Panc1 (cell line): ENCODE measurements around the gene CHP1. TPM values are rescaled to one million over a fixed set of nuclear protein-coding genes. Genes with fewer than 3 reads are reported as not detected.

Experiments
- ATAC-seq: fragments of 200-7000 bp; cut with Tn5 transposase; 2 replicates; pipeline ENCODE4 v1.9.1; 2020; ENCODE audit warnings: mild to moderate bottlenecking, moderate library complexity
- BruUV-seq: library from RNA; stranded (reverse); fragments of 400-500 nt; replicated peaks from 2 replicates; lab custom pipeline; 2021; lab: Mats Ljungman, UMichigan
- CTCF ChIA-PET: fragments of 300-600 bp; sonication (Branson Sonifier 250); formaldehyde crosslinking; loops from one replicate; lab custom pipeline; 2022; ENCODE audit warnings: antibody characterized with exemption; lab: Charles Lee
- POLR2A ChIA-PET: fragments of 300-600 bp; sonication (Branson Sonifier 250); formaldehyde crosslinking; loops from one replicate; lab custom pipeline; 2022; ENCODE audit warnings: antibody characterized with exemption; lab: Charles Lee
- DNase-seq: peaks from one replicate; pipeline ENCODE4 v3.0.0-alpha.2; 2010; ENCODE audit warnings: low read depth, low spot score
- H3K27ac ChIP-seq: 2 replicates; pipeline ENCODE4 v1.5.1; 2011; ENCODE audit warnings: mild to moderate bottlenecking, low read length, inconsistent platforms
- H3K27me3 ChIP-seq: fragments of 200-500 bp; sonication (Bioruptor generic); 2 replicates; pipeline ENCODE4 v1.6.0; 2014; ENCODE audit warnings: low read length, inconsistent platforms; ENCODE audit not compliant: control insufficient read depth, insufficient read depth
- H3K36me3 ChIP-seq: fragments of 200-500 bp; sonication (Bioruptor generic); 2 replicates; pipeline ENCODE4 v1.5.1; 2014; ENCODE audit warnings: inconsistent platforms, mild to moderate bottlenecking, low read length, moderate library complexity; ENCODE audit not compliant: control insufficient read depth, insufficient read depth
- H3K4me1 ChIP-seq: 2 replicates; pipeline ENCODE4 v1.5.1; 2011; ENCODE audit warnings: inconsistent platforms, mild to moderate bottlenecking, low read length, moderate library complexity; ENCODE audit not compliant: control insufficient read depth, insufficient read depth
- H3K4me3 ChIP-seq, 2 experiments: 2 replicates each; pipeline ENCODE4 v1.5.1; 2011 to 2012; ENCODE audit warnings: low read depth in 2 of 2, low read length in 2 of 2, mild to moderate bottlenecking in 2 of 2, inconsistent platforms in 1 of 2, moderate library complexity in 1 of 2
- H3K9me3 ChIP-seq: fragments of 200-500 bp; sonication (Bioruptor generic); 2 replicates; pipeline ENCODE4 v1.5.1; 2014; ENCODE audit warnings: low read depth, mild to moderate bottlenecking, inconsistent platforms, low read length, moderate library complexity; ENCODE audit not compliant: control insufficient read depth, insufficient read depth
- POLR2AphosphoS5 ChIP-seq: IDR thresholded peaks from 2 replicates; pipeline ENCODE4 v1.6.1; 2012; ENCODE audit warnings: mild to moderate bottlenecking, low read depth, low read length, moderate library complexity
- SIN3A ChIP-seq: IDR thresholded peaks from 2 replicates; pipeline ENCODE4 v1.6.1; 2012; ENCODE audit warnings: low read depth, mild to moderate bottlenecking, low read length, moderate library complexity, borderline replicate concordance; ENCODE audit not compliant: insufficient read depth
- TCF7L2 ChIP-seq: IDR thresholded peaks from 2 replicates; pipeline ENCODE4 v1.6.1; 2011; ENCODE audit warnings: mild to moderate bottlenecking, low read depth, low read length, inconsistent platforms
- in situ Hi-C: cut with HindIII; loops from 2 replicates; pipeline ENCODE4 v1.10.0; 2016; ENCODE audit warnings: low sequenced_read_pairs, low pct_unique_long_range_greater_than_20kb
- intact Hi-C: fragments of 100-400 bp; cut with micrococcal nuclease; formaldehyde crosslinking; loops from one replicate; pipeline ENCODE4 v1.10.0; 2022; ENCODE audit not compliant: unreplicated experiment
- total RNA-seq: library from RNA; stranded (reverse); gene quantifications from one replicate; pipeline ENCODE4 v1.2.1, GENCODE V29; 2021; ENCODE audit not compliant: unreplicated experiment
- TF ChIP-seq, protein P1 (sequence below), 2 experiments: IDR thresholded peaks; 2 replicates each; pipeline ENCODE4 v1.6.1; 2011 to 2012; ENCODE audit warnings: low read depth in 2 of 2, control low read depth in 1 of 2, low read length in 1 of 2, mild to moderate bottlenecking in 1 of 2, moderate library complexity in 1 of 2; ENCODE audit not compliant: insufficient read depth in 1 of 2
- TF ChIP-seq, protein P2 (sequence below): fragments of 450-650 bp; IDR thresholded peaks from 2 replicates; pipeline ENCODE4 v1.5.1; 2017; ENCODE audit warnings: mild to moderate bottlenecking

CHP1 gene
- total RNA-seq, 1 experiment from 2014 or later, result 123 TPM

DNA sequence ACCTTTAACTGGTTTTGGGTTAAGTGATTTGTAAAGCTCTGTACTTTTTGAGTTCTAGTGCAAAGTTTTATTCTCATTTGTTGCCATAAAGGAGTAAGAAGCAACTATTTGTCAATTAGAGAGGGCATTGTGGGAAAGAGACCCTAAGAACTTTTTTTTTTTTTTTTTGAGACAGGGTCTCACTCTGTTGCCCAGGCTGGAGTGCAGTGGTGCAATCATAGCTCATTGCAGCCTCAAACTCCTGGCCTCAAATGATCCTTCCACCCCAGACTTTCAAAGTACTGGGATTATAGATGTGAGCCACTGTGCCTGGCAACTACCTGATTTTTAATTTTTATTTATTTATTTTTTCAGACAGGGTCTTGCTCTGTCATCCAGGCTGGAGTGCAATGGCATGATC is 4.9 kb downstream of the CHP1 start:
- in situ Hi-C loops (no loop called here), intact Hi-C loops (no loop called here)
- Histone ChIP-seq H3K27ac (no peak overlapping the region), H3K4me3 (no peak overlapping the region), H3K27me3 (no peaks in the 10 kb centered on the region), H3K36me3 (no peaks in the 10 kb centered on the region; the same call in 1 of the 2 replicates), H3K4me1 (peaks cover 12% of the 10 kb centered on the region), H3K9me3 (no peaks in the 10 kb centered on the region)
- ATAC-seq, result no peak
- no TSS peak for BruUV-seq
- CTCF ChIA-PET, result interaction anchor here (0.7 kb wide), 1 partner anchor 109 kb away, joined by 7 read pairs; no protein-coding TSS in a partner anchor
- TF ChIP-seq TCF7L2 (no peak), POLR2AphosphoS5 (no peak), SIN3A (no peak)
- TF ChIP-seq, protein P1, sequence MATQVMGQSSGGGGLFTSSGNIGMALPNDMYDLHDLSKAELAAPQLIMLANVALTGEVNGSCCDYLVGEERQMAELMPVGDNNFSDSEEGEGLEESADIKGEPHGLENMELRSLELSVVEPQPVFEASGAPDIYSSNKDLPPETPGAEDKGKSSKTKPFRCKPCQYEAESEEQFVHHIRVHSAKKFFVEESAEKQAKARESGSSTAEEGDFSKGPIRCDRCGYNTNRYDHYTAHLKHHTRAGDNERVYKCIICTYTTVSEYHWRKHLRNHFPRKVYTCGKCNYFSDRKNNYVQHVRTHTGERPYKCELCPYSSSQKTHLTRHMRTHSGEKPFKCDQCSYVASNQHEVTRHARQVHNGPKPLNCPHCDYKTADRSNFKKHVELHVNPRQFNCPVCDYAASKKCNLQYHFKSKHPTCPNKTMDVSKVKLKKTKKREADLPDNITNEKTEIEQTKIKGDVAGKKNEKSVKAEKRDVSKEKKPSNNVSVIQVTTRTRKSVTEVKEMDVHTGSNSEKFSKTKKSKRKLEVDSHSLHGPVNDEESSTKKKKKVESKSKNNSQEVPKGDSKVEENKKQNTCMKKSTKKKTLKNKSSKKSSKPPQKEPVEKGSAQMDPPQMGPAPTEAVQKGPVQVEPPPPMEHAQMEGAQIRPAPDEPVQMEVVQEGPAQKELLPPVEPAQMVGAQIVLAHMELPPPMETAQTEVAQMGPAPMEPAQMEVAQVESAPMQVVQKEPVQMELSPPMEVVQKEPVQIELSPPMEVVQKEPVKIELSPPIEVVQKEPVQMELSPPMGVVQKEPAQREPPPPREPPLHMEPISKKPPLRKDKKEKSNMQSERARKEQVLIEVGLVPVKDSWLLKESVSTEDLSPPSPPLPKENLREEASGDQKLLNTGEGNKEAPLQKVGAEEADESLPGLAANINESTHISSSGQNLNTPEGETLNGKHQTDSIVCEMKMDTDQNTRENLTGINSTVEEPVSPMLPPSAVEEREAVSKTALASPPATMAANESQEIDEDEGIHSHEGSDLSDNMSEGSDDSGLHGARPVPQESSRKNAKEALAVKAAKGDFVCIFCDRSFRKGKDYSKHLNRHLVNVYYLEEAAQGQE (IDR thresholded peaks at IDR 0.05; ENCODE audit: insufficient read depth in 1 of 2, low read depth in 2 of 2, low read length in 1 of 2), result no peak
- DNase-seq, result no peak
- POLR2A ChIA-PET, result interaction anchor here (0.7 kb wide), 2 partner anchors 24 to 148 kb away, joined by 7 to 8 read pairs; no protein-coding TSS in a partner anchor

DNA sequence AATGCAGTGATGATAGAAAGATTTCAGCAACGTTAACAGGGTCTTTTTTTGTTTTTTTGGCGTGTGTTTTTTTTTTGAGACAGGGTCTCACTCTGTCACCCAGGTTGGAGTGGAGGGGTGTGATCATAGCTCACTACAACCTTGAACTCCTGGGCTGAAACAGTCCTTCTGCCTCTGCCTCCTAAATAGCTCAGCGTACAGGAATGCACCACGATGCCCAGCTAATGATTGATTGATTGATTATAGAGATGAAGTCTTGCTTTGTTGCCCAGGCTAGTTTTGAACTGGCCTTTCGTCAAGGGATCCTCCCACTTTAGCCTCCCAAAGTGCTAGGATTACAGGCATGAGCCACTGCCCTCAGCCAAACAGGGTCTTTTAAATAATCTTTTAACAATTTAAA is 7.0 kb downstream of the CHP1 start:
- no peaks in the 10 kb centered on the region for H3K36me3 ChIP-seq
- H3K27ac ChIP-seq, result no peak overlapping the region
- ATAC-seq (no peak), DNase-seq (no peak)
- POLR2A ChIA-PET, result no interaction called here
- TF ChIP-seq, protein P2, sequence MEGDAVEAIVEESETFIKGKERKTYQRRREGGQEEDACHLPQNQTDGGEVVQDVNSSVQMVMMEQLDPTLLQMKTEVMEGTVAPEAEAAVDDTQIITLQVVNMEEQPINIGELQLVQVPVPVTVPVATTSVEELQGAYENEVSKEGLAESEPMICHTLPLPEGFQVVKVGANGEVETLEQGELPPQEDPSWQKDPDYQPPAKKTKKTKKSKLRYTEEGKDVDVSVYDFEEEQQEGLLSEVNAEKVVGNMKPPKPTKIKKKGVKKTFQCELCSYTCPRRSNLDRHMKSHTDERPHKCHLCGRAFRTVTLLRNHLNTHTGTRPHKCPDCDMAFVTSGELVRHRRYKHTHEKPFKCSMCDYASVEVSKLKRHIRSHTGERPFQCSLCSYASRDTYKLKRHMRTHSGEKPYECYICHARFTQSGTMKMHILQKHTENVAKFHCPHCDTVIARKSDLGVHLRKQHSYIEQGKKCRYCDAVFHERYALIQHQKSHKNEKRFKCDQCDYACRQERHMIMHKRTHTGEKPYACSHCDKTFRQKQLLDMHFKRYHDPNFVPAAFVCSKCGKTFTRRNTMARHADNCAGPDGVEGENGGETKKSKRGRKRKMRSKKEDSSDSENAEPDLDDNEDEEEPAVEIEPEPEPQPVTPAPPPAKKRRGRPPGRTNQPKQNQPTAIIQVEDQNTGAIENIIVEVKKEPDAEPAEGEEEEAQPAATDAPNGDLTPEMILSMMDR, result no peak
- TF ChIP-seq POLR2AphosphoS5, result no peak
- TF ChIP-seq, protein P1 (IDR thresholded peaks at IDR 0.05; ENCODE audit: insufficient read depth in 1 of 2, low read depth in 2 of 2, low read length in 1 of 2), result no peak
- TF ChIP-seq TCF7L2, result no peak
- no peak for TF ChIP-seq SIN3A
- intact Hi-C loops, result no loop called here
- no TSS peak for BruUV-seq
- H3K4me3 ChIP-seq, result no peak overlapping the region
- CTCF ChIA-PET, result no interaction called here
- no peaks in the 10 kb centered on the region for H3K9me3 ChIP-seq
- peaks cover 3% of the 10 kb centered on the region; the same call in 1 of the 2 replicates for H3K4me1 ChIP-seq
- in situ Hi-C loops, result no loop called here
- no peaks in the 10 kb centered on the region for H3K27me3 ChIP-seq
